ENCODE measurements around the gene CHAF1A.

The CHAF1A gene

DNA sequence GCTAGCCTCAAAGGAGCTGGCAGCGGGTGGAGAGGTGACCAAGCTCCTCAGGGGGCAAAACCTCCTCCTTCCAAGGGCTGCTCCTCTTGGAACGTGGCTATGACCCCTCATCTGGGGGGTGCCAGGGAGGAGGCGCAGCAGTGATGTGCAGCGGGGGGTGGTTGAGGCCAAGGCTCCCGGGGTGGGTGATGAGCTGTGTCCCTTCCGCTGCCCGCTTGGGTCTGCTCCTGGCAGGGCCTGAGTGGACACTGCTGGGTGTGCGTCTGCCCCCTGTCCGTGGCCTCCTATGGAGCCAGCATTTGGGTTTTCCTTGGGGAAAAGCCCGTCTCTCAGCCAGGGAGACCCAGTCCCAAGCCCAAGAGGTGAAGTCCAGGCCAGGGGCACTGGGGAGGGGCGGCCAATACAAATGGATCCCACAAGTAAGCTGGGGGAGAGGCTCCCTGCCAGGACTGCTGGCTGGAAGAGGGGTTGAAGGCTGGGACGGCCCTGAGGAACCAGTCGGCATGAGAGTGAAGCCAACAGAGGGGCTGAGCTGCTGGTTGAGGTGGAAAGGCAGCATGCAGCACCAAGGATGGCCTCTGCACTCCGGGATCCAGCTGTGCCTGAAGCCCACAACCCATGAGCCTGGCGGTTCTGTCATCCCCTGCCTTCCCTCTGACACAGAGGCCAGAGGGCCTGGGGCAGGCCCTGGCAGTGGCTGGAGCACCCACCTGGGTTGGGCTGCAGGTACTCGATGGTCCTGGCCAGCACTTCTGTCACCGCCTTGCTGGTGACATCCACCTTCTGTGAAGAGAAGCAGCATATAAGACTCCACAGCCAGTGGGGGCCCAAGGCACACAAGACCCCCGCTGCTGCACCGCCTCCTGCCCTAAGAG, 36.4 kb upstream of the CHAF1A start:
- in situ Hi-C loops (cut with MboI; ENCODE audit: low pct_unique_long_range_greater_than_20kb, low sequenced_read_pairs) = no loop called here

DNA sequence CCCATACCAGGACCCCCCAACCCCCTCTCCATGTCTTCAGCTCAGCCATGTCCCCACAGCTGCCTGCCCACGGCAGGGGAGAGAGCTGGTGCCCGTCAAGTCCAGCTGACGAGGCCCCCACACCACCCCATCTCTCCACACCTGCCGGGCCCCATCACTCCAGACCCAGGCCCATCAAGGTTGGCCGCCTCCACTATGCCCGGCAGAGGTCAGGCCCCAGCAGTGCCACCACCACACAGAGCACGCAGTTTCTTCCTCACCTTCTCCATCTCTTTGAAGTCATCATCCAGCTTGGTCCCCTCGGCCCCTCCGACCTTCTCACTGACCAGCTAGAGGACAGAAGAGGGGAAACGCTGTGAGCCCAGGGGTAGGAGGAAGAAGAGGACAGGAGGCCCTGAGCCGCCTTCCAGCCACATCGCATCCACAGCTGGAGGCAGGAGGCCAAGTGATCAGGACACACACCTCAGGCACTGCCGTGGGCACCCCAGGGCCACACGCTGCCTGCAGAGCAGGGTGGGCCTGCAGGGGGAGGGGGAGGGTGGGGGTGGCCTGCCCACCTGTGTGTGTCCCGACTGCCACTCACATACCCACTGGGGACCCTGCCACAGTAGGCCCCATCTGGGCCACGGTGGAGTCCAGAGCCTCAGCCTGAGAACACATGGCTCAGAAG, 35.6 kb upstream of the CHAF1A start:
- in situ Hi-C loops (cut with MboI; ENCODE audit: low pct_unique_long_range_greater_than_20kb, low sequenced_read_pairs) = no loop called here

More for the DNA sequence above, 36.4 kb upstream of the CHAF1A start:
- no peak for DNase-seq

DNA sequence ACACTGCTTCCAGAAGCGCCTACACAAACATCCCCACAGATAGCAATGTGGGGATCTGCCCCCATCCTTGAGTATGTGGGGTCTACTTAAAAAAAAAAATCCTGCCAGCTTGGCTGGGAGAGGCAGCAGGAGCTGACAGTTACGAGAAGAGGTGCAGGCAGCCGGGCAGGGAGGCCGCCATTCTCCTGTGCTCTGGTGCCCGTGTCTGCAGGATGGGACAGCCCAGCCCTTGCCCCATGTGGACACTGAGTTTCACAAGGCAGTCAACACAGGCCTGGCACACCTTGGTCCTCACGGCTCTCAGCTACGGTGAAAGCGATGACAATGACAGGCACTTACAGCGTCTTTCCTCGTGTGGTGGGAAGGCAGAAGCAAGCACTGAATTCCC, 35.1 kb upstream of the CHAF1A start:
- in situ Hi-C loops (cut with MboI; ENCODE audit: low pct_unique_long_range_greater_than_20kb, low sequenced_read_pairs) = no loop called here
- DNase-seq = no peak

More for the DNA sequence above, 35.6 kb upstream of the CHAF1A start:
- no peak for DNase-seq

DNA sequence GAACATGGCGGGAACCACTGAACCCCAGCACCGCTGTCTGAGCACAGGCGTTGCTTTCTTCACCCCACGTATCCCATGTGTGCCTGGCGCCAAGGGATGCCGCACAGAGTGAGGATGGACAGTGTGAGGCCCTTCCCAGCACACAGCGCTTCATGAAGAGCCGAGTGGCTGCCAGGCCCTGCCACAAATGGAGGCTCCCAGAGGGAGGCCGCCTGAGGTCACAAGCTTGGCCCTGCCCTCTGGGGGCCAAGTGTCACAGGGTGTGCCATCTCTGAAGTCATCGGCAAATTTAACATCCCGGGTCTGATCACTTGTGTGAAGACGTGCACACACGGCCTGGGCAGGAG, 34.7 kb upstream of the CHAF1A start:
- DNase-seq = no peak
- in situ Hi-C loops (cut with MboI; ENCODE audit: low pct_unique_long_range_greater_than_20kb, low sequenced_read_pairs) = no loop called here

DNA sequence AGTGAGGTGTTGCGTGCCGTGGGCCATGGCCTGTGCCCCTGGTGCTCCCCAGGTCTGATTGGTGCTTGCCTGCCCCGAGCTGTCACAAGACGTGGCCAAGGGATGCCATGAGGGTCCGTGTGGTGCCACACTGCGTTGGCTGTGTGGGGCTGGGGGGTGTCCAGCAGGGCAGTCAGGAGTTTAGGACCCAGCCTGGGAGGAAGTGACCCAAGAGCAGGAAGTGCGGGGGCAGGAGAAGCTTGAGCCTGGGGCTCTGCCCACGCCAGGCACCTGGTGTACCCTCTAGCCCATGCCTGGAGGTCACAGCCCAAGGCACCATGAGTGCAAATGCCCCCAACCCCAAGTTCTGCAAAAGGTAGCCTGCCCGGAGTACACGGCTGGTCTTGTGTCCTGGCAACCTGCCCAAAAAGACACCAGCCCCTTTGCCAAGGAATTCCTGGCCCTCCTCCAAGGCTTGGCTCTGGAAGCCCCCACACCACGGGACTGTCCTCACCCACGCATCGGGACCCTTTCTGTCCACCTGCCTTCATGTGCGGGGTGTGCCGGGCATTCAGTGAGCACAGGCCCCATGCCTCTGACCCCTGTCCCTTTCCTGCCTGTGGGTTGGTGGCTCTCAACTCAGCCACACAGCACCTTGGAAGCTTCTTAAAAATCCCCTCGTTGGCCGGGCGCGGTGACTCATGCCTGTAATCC, 34.2 kb upstream of the CHAF1A start:
- DNase-seq = no peak
- in situ Hi-C loops (cut with MboI; ENCODE audit: low pct_unique_long_range_greater_than_20kb, low sequenced_read_pairs) = no loop called here

DNA sequence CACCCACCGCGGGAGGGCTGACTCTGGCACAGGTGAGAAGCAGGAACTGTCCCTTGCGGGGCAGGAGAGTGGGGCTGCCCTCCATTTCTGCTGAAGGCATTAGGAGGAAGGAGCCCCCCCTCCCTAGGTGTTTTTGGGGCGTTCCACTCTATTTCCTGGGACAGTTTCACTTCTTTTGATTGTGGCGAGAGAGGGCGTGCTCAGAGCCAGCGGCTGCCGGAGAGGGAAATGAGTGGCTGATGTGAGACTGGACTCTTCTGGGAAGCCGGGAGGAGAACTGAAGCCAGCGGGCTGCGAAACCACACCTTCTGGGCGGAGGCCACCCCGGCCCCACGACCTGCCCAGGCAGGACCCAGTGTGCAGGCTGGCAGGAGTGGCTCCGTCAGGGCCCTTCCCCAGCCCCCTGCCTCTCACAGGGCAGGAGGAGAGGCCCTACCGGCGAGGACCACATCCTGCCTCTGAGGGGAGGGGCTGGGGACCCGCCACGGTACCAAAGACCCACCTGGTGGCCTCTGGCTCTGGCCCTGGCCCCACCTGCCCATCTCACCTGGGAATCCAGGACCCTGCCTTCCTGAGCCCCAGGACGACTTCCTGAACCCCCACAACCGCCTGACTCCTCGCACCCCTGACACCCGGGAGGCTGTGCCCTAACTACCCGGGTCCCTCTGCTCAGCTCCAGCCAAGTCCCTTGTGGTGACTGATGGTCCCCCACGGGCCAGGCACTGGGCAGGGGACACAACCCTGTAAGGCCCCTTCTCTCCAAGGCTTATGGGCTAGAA, 33.1 kb upstream of the CHAF1A start:
- in situ Hi-C loops (cut with MboI; ENCODE audit: low pct_unique_long_range_greater_than_20kb, low sequenced_read_pairs) = no loop called here
- peak; percentile 75 for DNase-seq

DNA sequence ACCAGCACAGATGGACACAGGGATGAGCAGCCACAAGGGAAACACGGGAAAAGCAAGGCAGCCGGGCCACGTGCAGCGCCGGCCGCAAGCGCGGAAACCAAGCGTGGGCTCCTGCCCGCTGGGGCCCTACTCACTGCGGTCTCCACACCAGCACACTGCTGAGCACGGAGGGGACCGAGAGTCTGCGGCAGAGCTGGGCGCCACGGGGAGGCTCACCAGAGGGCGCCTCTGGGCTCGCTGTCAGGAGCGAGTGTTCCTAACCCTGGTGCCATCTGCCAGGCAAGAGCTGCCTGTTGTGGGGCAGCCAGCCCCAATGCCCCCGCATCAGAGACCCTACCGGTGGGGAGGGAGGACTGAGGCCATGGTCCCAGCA, 32.6 kb upstream of the CHAF1A start:
- peak; percentile 79 for DNase-seq

DNA sequence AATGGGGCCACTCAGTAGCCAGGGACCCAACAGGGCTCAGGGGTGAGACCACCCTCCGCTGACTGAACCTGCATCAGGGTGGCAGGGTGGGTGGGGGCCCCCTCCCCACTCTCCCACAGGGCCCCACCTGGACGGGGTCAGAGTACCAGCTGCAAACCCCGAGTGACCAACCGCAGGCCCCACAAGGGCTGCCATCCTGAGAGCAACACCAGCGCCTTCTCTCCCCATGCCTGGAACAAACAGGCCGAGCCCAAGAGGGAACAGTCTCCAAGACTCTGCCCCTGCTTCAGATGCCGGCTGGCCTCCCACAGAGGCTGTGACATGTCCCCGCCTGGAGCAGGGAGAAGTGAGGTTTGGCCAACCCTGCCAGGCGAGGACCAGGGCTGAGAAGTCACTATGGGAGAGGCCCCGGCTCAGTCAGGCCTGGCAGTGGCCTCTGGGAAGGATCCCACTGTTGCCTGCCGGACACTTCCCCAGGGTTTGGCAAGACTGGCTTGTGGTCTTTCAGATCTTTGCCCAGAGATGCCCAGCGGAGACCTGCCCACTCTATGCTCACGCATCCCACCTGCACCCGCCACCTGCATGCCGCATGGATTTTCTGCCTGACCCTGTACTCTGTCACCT, 31.9 kb upstream of the CHAF1A start:
- in situ Hi-C loops (cut with MboI; ENCODE audit: low pct_unique_long_range_greater_than_20kb, low sequenced_read_pairs) = no loop called here
- DNase-seq = no peak

More for the DNA sequence above, 32.6 kb upstream of the CHAF1A start:
- in situ Hi-C loops (cut with MboI; ENCODE audit: low pct_unique_long_range_greater_than_20kb, low sequenced_read_pairs) = no loop called here

DNA sequence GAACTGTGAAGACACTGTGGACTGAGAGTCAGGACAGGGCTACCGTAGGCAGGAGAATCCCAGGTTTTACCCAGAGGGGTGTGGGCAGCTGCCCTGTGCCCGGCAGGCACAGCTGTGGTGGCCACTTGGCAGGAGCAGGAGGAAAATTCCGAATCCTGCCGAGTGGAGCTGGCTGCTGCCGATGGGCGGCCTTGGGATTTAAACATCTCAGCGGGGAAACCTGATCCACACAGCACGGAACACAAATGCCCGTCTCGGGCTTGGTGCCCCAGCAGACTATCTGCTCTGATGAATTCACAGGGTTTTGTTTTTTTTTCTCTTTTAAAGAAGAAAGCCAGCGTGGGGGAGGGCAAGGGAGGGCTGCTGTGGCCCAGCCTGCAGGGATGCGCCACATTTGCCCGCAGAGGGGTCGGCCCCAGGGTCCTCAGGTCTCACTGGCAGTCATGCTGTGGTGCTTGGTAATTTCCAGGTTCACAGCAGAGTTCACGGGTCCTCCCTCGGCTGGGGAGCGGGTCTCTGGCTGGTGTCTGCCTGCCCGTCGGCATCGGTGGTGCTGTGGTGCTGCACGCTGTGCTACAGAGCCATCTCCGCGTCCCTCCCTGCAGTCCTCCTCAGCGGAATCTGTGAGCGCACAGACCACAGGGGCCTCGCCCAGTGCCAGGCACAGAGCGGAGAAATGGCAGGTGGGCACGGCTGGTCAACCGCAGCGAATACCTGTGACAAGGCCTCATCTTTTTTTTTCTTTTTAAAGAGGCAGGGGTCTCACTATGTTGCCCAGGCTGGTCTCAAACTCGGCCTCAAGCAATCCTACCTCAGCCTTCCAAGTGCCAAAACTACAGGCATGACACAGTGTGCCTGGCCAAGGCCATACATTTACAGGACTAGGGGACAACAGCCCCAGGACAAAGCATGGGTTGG, 30.9 kb upstream of the CHAF1A start:
- in situ Hi-C loops (cut with MboI; ENCODE audit: low pct_unique_long_range_greater_than_20kb, low sequenced_read_pairs) = no loop called here
- no peak for DNase-seq

DNA sequence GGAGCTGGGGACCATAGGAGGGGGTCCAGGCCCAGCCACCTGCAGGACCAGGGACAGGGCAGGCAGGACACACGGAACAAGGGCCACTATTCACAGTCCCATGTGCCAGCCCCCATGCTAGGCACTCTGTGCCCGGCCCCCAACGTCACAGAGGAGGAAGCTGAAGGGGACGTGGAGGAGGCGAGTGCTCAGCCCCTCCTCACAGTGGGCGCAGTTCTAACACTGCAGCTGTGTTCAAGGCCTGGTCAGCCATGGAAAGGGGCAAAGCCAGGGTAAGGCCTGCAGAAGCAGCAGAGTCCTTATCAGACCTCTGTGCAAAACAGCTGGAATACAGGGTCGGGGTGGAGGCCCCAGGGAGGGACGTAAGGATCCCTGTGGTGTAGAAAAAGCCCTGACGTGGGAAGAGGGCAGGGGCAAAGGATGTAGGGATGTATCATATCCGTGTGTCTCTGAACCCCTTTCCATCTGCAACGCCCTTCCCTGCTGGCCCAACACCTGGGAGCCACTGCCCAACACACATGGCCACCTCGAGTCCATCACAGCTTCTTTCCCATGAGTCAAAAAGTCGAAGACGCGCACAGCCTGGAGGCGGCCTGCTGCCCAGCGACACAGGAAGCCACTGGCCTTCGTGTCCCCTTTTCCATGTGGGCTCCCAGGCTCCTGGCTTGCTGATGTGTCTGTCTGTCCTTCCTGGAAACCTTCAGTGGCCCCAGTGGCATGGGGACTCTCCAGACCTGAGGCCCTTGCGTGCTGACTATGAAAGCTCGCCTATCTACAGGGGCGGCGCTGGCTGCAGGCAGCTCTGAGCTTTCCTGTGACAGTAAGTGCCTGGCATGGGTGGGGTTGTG, 30.1 kb upstream of the CHAF1A start:
- in situ Hi-C loops (cut with MboI; ENCODE audit: low pct_unique_long_range_greater_than_20kb, low sequenced_read_pairs) = no loop called here
- no peak for DNase-seq

DNA sequence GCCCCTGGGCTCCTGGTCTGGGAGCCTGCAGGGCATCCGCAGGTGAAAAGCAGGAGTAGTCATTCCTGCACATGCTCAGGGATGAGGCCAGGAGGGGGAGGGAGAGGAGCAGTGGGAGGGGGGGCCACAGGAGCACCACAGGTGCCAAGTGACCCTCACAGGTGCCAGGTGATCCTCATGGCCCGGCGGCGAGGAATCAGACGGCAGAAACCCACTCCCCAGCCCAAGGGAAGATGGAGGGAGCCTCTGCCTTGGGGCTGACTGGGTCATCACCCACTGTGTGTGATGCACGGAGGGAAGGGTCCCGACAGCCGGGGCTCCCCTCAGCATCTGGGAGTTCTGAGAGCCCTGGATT, 29.4 kb upstream of the CHAF1A start:
- DNase-seq = no peak
- in situ Hi-C loops (cut with MboI; ENCODE audit: low pct_unique_long_range_greater_than_20kb, low sequenced_read_pairs) = no loop called here

DNA sequence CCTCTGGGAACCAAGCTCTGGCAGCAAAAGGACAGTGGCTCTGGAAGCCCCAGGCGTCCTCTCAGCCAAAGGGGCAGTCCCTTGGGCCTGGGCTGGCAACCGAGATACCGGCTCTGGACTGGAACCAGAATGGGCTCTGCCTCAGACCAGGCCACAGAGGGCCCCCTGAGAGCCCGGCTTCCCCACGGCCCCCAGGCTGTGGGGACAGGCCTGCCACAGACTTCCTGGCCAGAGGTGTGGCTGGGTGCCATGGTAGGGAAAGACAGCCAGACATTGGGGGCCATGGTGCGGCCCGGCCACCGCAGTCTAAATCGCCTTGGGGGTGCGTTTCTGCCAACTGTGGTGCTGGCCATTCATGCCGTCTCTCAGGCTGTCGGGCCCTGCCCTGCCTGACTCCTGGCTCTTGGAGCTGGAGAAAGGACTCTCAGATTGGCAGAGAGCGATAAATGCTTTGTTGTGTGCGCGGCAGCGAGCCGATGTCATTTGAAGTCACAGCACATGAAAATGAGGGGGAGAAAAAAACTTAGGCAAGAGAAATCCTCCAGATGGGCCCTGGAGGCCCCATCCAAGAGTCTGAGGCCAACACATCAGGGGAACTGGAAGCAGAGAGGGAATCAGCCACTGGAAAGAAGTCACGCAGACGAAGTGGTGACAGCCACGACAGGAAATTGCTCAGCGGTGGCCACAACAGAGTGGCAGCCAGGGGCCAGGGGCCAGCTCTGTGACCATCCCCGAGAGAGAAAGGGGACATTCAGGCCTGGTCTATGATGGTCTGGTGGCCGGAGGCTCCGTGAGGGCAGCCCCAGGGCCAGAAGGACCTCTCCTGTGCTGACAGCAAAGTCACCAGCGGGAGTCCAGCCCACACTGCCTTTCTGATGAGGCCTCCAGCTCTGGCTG, 28.6 kb upstream of the CHAF1A start:
- in situ Hi-C loops (cut with MboI; ENCODE audit: low pct_unique_long_range_greater_than_20kb, low sequenced_read_pairs) = no loop called here
- peak; percentile 48 for DNase-seq

DNA sequence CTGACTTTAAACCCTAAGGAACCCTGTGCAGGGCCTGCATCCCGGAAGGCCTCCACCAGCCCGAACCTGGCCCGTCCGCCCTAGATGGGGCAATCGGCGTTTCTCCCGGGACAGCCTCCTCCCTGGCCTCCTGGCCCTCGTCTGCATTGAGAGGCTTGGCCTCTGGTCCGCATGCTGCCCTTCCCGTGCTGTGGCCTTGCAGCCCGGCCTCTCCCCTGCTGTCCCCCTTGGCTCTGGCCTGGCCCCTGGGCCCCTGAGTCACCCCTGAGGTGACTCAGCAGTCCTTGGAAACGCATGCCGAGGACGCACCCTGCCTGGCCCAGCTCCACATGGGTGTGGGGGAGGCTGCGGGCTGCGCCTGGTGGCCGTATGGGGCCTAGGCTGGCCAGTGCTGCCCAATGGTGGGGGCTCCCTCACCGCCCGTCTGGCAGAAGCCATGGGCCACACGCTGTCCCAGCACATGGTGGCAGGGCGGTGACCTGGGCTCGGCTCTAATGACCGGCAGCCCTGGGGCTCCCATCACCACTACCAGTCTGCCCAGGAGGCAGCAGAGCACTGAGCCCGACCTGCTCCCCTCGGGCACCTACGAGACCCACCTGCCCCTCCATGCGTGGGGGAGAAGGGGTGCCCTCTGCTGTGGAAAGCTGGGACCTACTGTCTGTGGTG, 27.8 kb upstream of the CHAF1A start:
- peak; percentile 26 for DNase-seq
- in situ Hi-C loops (cut with MboI; ENCODE audit: low pct_unique_long_range_greater_than_20kb, low sequenced_read_pairs) = no loop called here

DNA sequence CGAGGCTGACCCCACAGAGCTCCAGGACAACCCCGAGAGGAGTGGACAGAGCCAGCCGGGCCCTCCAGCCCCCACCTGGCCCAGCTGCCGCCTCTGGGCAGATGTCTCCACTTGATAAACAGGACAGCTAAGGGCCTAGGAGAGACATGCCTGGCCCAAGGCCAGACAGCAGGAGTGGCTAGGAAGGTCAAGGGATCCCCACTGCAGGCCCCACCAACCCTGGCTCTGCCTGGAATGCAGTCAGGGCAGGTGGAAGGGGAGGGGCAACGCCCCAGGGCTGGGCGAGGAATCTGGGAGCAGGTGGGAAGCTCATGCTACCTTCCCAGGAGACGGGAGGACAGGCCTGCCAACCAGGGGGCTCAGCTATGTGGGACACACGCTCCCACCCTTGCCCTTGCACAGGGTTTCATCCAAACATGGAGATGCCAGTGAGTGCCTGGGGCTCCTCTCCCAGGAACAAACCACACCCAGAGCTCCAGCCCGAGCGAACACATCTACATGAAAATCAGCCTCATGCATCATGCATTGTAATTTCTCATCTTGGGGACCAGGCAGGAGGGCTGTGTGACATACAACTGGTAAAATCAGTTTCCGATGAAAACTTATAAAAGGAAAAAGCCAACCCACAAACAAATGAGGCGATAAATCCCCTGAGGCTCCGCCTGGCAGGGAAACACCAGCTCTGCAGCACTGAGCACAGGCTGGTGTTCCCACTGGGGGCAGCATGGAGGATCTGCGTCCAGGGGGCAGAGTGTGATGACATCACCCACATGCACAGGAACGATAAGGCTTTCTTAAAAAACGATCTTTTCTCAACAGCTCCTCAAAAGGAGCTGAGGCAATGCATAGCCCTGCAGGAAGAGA, 27.0 kb upstream of the CHAF1A start:
- in situ Hi-C loops (cut with MboI; ENCODE audit: low pct_unique_long_range_greater_than_20kb, low sequenced_read_pairs) = no loop called here

DNA sequence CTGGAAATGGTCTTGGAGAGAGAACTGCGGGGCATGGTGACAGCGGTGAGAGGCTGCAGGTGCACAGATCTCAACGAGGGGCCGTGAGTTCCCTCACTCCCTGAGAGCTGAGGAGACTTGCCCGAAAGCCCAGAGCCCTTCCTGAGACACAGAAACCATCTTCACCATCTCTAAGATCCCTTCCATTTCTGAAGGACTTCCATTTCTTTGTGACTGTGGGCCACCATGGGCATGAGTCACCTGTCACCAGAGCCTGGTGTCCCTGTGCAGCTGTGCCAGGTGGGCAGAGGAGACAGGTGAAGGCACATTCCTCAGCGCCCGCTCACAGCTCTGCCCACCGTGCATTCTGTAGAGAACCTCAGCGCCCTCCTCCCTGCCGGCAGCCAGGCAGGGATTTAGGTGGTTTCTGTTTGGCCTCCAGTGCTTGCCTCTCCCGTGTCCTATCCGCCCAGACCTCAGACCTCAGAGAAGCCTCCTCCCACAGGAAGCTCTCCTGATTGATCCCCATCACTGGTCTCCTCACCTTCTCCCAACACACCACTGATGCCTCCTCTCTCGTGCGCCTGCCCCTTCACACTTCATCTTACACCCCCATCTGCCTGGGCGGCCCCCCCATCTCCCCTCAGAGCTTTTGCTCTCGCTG, 26.3 kb upstream of the CHAF1A start:
- in situ Hi-C loops (cut with MboI; ENCODE audit: low pct_unique_long_range_greater_than_20kb, low sequenced_read_pairs) = no loop called here
- no peak for DNase-seq

More for the DNA sequence above, 27.0 kb upstream of the CHAF1A start:
- peak; percentile 65 for DNase-seq
